Ishikawa (cell line): ENCODE results near the gene R3HDM1.

Experiments
- EP300 ChIP-seq: IDR thresholded peaks from 2 replicates; pipeline ENCODE4 v1.6.1; 2012; ENCODE audit warnings: borderline replicate concordance
- TF ChIP-seq, protein P1 (sequence below): IDR thresholded peaks from 2 replicates; pipeline ENCODE4 v1.6.1; 2012

DNA sequence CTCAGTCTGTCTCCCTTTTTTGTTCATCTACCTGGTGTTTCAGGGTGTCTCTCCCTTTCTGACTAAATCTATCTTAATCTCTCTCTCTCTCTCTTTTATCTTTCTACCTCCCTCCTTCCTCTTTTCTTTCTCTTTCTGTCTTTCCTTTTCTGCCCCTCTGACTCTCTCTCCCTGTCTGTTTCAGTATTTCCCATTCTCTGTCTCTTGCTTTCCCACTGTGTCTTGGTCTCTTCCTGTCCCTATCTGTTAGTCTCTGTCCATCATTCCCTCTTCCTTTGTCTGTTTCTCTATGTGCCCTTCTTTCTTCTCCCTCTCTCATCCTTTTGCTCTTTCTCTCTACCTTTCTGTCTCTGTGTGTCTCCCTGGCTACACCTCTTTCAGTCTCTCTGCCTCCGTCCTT, 56.7 kb downstream of the R3HDM1 start:
- TF ChIP-seq EP300, result no peak
- TF ChIP-seq, protein P1, sequence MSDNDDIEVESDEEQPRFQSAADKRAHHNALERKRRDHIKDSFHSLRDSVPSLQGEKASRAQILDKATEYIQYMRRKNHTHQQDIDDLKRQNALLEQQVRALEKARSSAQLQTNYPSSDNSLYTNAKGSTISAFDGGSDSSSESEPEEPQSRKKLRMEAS, result no peak
